Neural crest cell (in vitro differentiated cells): Measurements from ENCODE around the gene CFAP70. TPM values are rescaled to one million over a fixed set of nuclear protein-coding genes. Genes with fewer than 3 reads are reported as not detected.

Source experiments
- DNase-seq: peaks from one replicate; pipeline ENCODE4 v3.0.0; 2021; ENCODE audit warnings: low read depth, mixed read lengths, low spot score
- H3K27ac Mint-ChIP-seq: one replicate; pipeline ENCODE4 v1.8.0; 2021; ENCODE audit warnings: mild to moderate bottlenecking, mixed read lengths; ENCODE audit not compliant: unreplicated experiment
- H3K27me3 Mint-ChIP-seq: 2 replicates; pipeline ENCODE4 v1.8.0; 2021; ENCODE audit warnings: low read depth, mild to moderate bottlenecking, mixed read lengths
- H3K36me3 Mint-ChIP-seq: 2 replicates; pipeline ENCODE4 v1.8.0; 2021; ENCODE audit warnings: low read depth, mild to moderate bottlenecking, mixed read lengths
- H3K4me1 Mint-ChIP-seq: 2 replicates; pipeline ENCODE4 v1.8.0; 2021; ENCODE audit warnings: mixed read lengths
- H3K4me3 Mint-ChIP-seq: one replicate; pipeline ENCODE4 v1.8.0; 2021; ENCODE audit warnings: mild to moderate bottlenecking, mixed read lengths
- H3K9me3 Mint-ChIP-seq: 2 replicates; pipeline ENCODE4 v1.8.0; 2021; ENCODE audit warnings: mixed read lengths
- total RNA-seq: library from RNA; stranded (reverse); gene quantifications from 2 replicates; pipeline ENCODE4 v1.2.1, GENCODE V29; 2021
- TF ChIP-seq, protein P1 (sequence below): fragments of 200-600 bp; sonication (generic); conservative IDR thresholded peaks from 2 replicates; pipeline ENCODE4 v1.5.0; 2021; ENCODE audit warnings: antibody characterized with exemption, mild to moderate bottlenecking

CFAP70 gene
- total RNA-seq, 1 donor from 2014 or later, result 0.65 TPM

DNA sequence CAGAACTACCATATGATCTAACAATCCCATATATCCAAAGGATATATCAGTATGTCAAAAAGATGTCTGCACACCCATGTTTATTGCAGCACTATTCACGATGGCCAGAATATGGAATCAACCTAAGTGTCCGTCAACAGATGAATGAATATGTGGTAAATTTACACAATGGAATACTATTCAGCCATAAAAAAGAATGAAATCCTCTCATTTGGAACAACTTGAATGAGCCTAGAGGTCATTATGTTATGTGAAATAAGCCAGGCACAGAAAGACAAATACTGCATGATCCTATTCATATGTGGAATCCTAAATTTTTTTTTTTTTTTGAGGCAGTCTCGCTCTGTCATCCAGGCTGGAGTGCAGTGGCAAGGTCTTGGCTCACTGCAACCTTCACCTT, 6.3 kb upstream of the CFAP70 start:
- H3K4me1 Mint-ChIP-seq, result peaks cover 12% of the 10 kb centered on the region
- H3K36me3 Mint-ChIP-seq, result peaks cover 30% of the 10 kb centered on the region
- H3K4me3 Mint-ChIP-seq, result no peak overlapping the region
- peaks cover 5% of the 10 kb centered on the region for H3K9me3 Mint-ChIP-seq
- DNase-seq, result no peak
- TF ChIP-seq, protein P1, sequence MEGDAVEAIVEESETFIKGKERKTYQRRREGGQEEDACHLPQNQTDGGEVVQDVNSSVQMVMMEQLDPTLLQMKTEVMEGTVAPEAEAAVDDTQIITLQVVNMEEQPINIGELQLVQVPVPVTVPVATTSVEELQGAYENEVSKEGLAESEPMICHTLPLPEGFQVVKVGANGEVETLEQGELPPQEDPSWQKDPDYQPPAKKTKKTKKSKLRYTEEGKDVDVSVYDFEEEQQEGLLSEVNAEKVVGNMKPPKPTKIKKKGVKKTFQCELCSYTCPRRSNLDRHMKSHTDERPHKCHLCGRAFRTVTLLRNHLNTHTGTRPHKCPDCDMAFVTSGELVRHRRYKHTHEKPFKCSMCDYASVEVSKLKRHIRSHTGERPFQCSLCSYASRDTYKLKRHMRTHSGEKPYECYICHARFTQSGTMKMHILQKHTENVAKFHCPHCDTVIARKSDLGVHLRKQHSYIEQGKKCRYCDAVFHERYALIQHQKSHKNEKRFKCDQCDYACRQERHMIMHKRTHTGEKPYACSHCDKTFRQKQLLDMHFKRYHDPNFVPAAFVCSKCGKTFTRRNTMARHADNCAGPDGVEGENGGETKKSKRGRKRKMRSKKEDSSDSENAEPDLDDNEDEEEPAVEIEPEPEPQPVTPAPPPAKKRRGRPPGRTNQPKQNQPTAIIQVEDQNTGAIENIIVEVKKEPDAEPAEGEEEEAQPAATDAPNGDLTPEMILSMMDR, result no peak
- peaks cover 3% of the 10 kb centered on the region for H3K27me3 Mint-ChIP-seq
- no peak overlapping the region for H3K27ac Mint-ChIP-seq

- TF ChIP-seq, protein P1, result no peak
- H3K4me3 Mint-ChIP-seq, result peak overlapping the region; percentile 97
- peaks cover 11% of the 10 kb centered on the region for H3K36me3 Mint-ChIP-seq
- peaks cover 47% of the 10 kb centered on the region for H3K27me3 Mint-ChIP-seq
- no peak for DNase-seq
- H3K4me1 Mint-ChIP-seq, result peaks cover 12% of the 10 kb centered on the region
- H3K27ac Mint-ChIP-seq, result no peak overlapping the region
- H3K9me3 Mint-ChIP-seq, result peaks cover 5% of the 10 kb centered on the region
Measured at GRCh38 chr10:73359492-73359891, 828 bp upstream of the CFAP70 start.

GRCh38 chr10:73357821-73358220, 843 bp downstream of the CFAP70 start:
- H3K27ac Mint-ChIP-seq, result no peak overlapping the region
- TF ChIP-seq, protein P1, result no peak
- H3K4me3 Mint-ChIP-seq, result peak overlapping the region; percentile 97
- H3K4me1 Mint-ChIP-seq, result peaks cover 12% of the 10 kb centered on the region
- DNase-seq, result no peak
- peaks cover 5% of the 10 kb centered on the region for H3K9me3 Mint-ChIP-seq
- peaks cover 8% of the 10 kb centered on the region for H3K36me3 Mint-ChIP-seq
- H3K27me3 Mint-ChIP-seq, result peaks cover 56% of the 10 kb centered on the region

GRCh38 chr10:73357166-73357565, 1.5 kb downstream of the CFAP70 start:
- no peak for DNase-seq
- Mint-ChIP-seq H3K9me3 (peaks cover 5% of the 10 kb centered on the region), H3K4me1 (peaks cover 12% of the 10 kb centered on the region), H3K36me3 (peaks cover 5% of the 10 kb centered on the region), H3K27me3 (peaks cover 63% of the 10 kb centered on the region), H3K4me3 (peak overlapping the region; percentile 60), H3K27ac (no peak overlapping the region)
- TF ChIP-seq, protein P1, result no peak

DNA sequence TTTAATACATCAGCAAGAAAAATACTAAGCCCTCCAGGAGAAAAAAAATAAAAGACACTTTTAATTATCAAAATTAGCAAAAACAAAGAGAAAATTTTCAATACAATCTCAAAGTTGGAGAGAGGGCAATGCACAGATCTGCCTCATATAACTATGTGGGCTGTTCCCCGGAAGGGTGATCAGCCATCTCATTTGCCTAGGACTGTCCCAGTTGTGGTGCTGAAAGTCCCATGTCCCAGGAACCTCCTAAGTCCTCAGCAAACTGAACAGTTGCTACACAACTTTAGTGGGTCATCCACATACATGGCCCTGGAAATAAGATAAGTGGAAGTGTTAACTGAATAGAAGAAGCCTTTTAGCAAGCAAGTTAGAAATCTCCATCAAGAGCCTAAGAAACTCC, 14.4 kb downstream of the CFAP70 start:
- no peak overlapping the region for H3K4me3 Mint-ChIP-seq
- H3K27me3 Mint-ChIP-seq, result peaks cover 12% of the 10 kb centered on the region
- no peak overlapping the region for H3K27ac Mint-ChIP-seq
- no peak for DNase-seq
- TF ChIP-seq, protein P1, result no peak
- H3K4me1 Mint-ChIP-seq, result no peaks in the 10 kb centered on the region
- H3K9me3 Mint-ChIP-seq, result no peaks in the 10 kb centered on the region
- no peaks in the 10 kb centered on the region for H3K36me3 Mint-ChIP-seq

- Mint-ChIP-seq H3K27ac (no peak overlapping the region), H3K36me3 (no peaks in the 10 kb centered on the region), H3K9me3 (no peaks in the 10 kb centered on the region), H3K27me3 (no peaks in the 10 kb centered on the region), H3K4me3 (no peak overlapping the region), H3K4me1 (no peaks in the 10 kb centered on the region)
- no peak for DNase-seq
- TF ChIP-seq, protein P1, result no peak
Measured at GRCh38 chr10:73340121-73340520, 18.5 kb downstream of the CFAP70 start.
